SU-DHL-6 (cell line): Measurements from ENCODE around the gene KRT24.

ENCODE experiments used
- EZH2phosphoT487 ChIP-seq: fragments of 200-600 bp; sonication (generic), shearing (Covaris generic); conservative IDR thresholded peaks from 2 replicates; pipeline ENCODE4 v1.6.1; 2018; ENCODE audit warnings: mild to moderate bottlenecking, antibody characterized with exemption, low read length, moderate library complexity, mixed read lengths
- TF ChIP-seq, protein P1 (sequence below): fragments of 200-600 bp; sonication (generic); IDR thresholded peaks from one replicate; pipeline ENCODE4 v1.5.1; 2017; ENCODE audit warnings: antibody characterized with exemption, mild to moderate bottlenecking, low read length, moderate library complexity; ENCODE audit not compliant: insufficient read depth, poor library complexity, severe bottlenecking

GRCh38 chr17:40703652-40704051, at the start of gene KRT24:
- TF ChIP-seq, protein P1, sequence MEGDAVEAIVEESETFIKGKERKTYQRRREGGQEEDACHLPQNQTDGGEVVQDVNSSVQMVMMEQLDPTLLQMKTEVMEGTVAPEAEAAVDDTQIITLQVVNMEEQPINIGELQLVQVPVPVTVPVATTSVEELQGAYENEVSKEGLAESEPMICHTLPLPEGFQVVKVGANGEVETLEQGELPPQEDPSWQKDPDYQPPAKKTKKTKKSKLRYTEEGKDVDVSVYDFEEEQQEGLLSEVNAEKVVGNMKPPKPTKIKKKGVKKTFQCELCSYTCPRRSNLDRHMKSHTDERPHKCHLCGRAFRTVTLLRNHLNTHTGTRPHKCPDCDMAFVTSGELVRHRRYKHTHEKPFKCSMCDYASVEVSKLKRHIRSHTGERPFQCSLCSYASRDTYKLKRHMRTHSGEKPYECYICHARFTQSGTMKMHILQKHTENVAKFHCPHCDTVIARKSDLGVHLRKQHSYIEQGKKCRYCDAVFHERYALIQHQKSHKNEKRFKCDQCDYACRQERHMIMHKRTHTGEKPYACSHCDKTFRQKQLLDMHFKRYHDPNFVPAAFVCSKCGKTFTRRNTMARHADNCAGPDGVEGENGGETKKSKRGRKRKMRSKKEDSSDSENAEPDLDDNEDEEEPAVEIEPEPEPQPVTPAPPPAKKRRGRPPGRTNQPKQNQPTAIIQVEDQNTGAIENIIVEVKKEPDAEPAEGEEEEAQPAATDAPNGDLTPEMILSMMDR = no peak
- no peak for TF ChIP-seq EZH2phosphoT487
